ENCODE results near the gene TUBAL3.

DNA sequence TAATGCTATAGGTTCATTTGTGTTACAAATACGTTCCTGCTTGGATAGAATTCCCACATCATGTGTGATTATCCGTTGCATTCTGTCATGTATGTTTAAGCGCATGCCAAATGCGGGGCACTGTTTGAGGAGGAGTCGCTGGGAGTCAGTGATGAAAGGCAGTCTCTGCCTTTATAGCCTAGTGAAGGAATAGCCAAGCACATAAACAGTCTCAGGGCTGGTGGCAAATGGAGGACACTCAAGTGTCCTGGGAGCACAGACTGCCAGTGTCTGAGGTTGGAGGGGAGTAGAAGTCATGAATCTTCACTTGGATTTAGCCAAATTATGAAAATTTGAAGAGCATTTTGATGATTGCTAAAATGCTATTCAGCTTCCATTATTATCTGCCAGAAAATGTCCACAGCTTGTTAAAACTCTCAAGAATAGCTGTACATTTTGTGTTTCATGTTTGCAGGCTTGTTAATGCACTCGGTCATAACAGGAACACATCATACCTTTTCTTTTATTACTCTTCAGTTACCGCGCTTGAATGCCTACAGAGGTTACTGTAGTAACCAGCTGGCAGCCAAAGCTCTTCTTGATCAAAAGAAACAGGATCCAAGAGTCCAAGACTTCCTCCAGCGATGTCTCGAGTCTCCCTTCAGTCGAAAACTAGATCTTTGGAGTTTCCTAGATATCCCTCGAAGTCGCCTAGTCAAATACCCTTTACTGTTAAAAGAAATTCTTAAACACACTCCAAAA is 49.3 kb upstream of the TUBAL3 start:
- TF ChIP-seq, protein P1, sequence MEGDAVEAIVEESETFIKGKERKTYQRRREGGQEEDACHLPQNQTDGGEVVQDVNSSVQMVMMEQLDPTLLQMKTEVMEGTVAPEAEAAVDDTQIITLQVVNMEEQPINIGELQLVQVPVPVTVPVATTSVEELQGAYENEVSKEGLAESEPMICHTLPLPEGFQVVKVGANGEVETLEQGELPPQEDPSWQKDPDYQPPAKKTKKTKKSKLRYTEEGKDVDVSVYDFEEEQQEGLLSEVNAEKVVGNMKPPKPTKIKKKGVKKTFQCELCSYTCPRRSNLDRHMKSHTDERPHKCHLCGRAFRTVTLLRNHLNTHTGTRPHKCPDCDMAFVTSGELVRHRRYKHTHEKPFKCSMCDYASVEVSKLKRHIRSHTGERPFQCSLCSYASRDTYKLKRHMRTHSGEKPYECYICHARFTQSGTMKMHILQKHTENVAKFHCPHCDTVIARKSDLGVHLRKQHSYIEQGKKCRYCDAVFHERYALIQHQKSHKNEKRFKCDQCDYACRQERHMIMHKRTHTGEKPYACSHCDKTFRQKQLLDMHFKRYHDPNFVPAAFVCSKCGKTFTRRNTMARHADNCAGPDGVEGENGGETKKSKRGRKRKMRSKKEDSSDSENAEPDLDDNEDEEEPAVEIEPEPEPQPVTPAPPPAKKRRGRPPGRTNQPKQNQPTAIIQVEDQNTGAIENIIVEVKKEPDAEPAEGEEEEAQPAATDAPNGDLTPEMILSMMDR (optimal IDR thresholded peaks at IDR 0.05 in 1 of 3, IDR thresholded peaks at IDR 0.05 in 1 of 3, conservative IDR thresholded peaks at IDR 0.05 in 1 of 3; ENCODE audit: extremely low read depth in 1 of 3, insufficient read depth in 2 of 3, low read length in 3 of 3): no peak
- no peak for TF ChIP-seq EZH2 (IDR thresholded peaks at IDR 0.05; ENCODE audit: low read length)
